Measurements from ENCODE around the gene RUBCN.
"Not testable (repeated sequence)": the region's sequence is repeated elsewhere in the genome, so short reads cannot be mapped to it uniquely, and the experiment has no call there.

The RUBCN gene

GRCh38 chr3:197673170-197673569, 63.5 kb downstream of the RUBCN start:
- H2AFZ ChIP-seq (ENCODE audit: low read length): no peak overlapping the region
- no peaks in the 10 kb centered on the region for H3K9me2 ChIP-seq (replicated peaks; ENCODE audit: low read depth, low read length)
- no peaks in the 10 kb centered on the region for H3K4me1 ChIP-seq (ENCODE audit: insufficient read depth, low read length, poor library complexity, severe bottlenecking)
- no peak overlapping the region for H3K9ac ChIP-seq (ENCODE audit: low read depth, low read length, poor library complexity, severe bottlenecking)
- TF ChIP-seq CTCF (conservative IDR thresholded peaks at IDR 0.05; ENCODE audit: low read length) (no peak), EZH2phosphoT487 (IDR thresholded peaks at IDR 0.05; ENCODE audit: borderline replicate concordance) (no peak)
- no peaks in the 10 kb centered on the region; the same call in 1 of the 2 replicates for H3K9me3 ChIP-seq (ENCODE audit: insufficient read depth, low read depth, low read length)
- H3K36me3 ChIP-seq (ENCODE audit: insufficient read depth, low read length): no peaks in the 10 kb centered on the region; the same call in 1 of the 2 replicates
- no peaks in the 10 kb centered on the region for H3K27me3 ChIP-seq (ENCODE audit: insufficient read depth, low read length, poor library complexity, severe bottlenecking)
- no peaks in the 10 kb centered on the region for H3F3A ChIP-seq (ENCODE audit: low read depth)
- no peaks in the 10 kb centered on the region for H3K79me2 ChIP-seq (ENCODE audit: insufficient read depth, low read length)
- H3K4me3 ChIP-seq (ENCODE audit: low read length, poor library complexity, severe bottlenecking): no peak overlapping the region
- no peaks in the 10 kb centered on the region for H4K20me1 ChIP-seq (ENCODE audit: insufficient read depth, low read length, poor library complexity, severe bottlenecking)
- no peak overlapping the region for H3K4me2 ChIP-seq (ENCODE audit: low read depth, low read length, poor library complexity, severe bottlenecking)

- TF ChIP-seq EZH2phosphoT487 (IDR thresholded peaks at IDR 0.05; ENCODE audit: borderline replicate concordance) (no peak), CTCF (conservative IDR thresholded peaks at IDR 0.05; ENCODE audit: low read length) (no peak)
- H3K4me1 ChIP-seq (ENCODE audit: insufficient read depth, low read length, poor library complexity, severe bottlenecking): no peaks in the 10 kb centered on the region
- H3K4me2 ChIP-seq (ENCODE audit: low read depth, low read length, poor library complexity, severe bottlenecking): no peak overlapping the region
- no peaks in the 10 kb centered on the region for H3F3A ChIP-seq (ENCODE audit: low read depth)
- no peaks in the 10 kb centered on the region for H3K79me2 ChIP-seq (ENCODE audit: insufficient read depth, low read length)
- H3K9me2 ChIP-seq (replicated peaks; ENCODE audit: low read depth, low read length): no peaks in the 10 kb centered on the region
- H4K20me1 ChIP-seq (ENCODE audit: insufficient read depth, low read length, poor library complexity, severe bottlenecking): no peaks in the 10 kb centered on the region
- no peak overlapping the region for H3K9ac ChIP-seq (ENCODE audit: low read depth, low read length, poor library complexity, severe bottlenecking)
- H3K9me3 ChIP-seq (ENCODE audit: insufficient read depth, low read depth, low read length): no peaks in the 10 kb centered on the region
- no peak overlapping the region for H2AFZ ChIP-seq (ENCODE audit: low read length)
- no peak overlapping the region for H3K4me3 ChIP-seq (ENCODE audit: low read length, poor library complexity, severe bottlenecking)
- no peaks in the 10 kb centered on the region; the same call in 1 of the 2 replicates for H3K36me3 ChIP-seq (ENCODE audit: insufficient read depth, low read length)
- H3K27me3 ChIP-seq (ENCODE audit: insufficient read depth, low read length, poor library complexity, severe bottlenecking): no peaks in the 10 kb centered on the region
These were observed 66.3 kb downstream of the RUBCN start for GRCh38 chr3:197670361-197670760.

GRCh38 chr3:197667968-197668367, 68.7 kb downstream of the RUBCN start:
- Histone ChIP-seq H3F3A (ENCODE audit: low read depth) (no peaks in the 10 kb centered on the region), H3K9me2 (replicated peaks; ENCODE audit: low read depth, low read length) (no peaks in the 10 kb centered on the region), H4K20me1 (ENCODE audit: insufficient read depth, low read length, poor library complexity, severe bottlenecking) (no peaks in the 10 kb centered on the region), H3K27me3 (ENCODE audit: insufficient read depth, low read length, poor library complexity, severe bottlenecking) (no peaks in the 10 kb centered on the region), H2AFZ (ENCODE audit: low read length) (no peak overlapping the region), H3K9ac (ENCODE audit: low read depth, low read length, poor library complexity, severe bottlenecking) (no peak overlapping the region), H3K79me2 (ENCODE audit: insufficient read depth, low read length) (no peaks in the 10 kb centered on the region), H3K4me3 (ENCODE audit: low read length, poor library complexity, severe bottlenecking) (no peak overlapping the region), H3K9me3 (ENCODE audit: insufficient read depth, low read depth, low read length) (no peaks in the 10 kb centered on the region), H3K36me3 (ENCODE audit: insufficient read depth, low read length) (no peaks in the 10 kb centered on the region), H3K4me1 (ENCODE audit: insufficient read depth, low read length, poor library complexity, severe bottlenecking) (no peaks in the 10 kb centered on the region), H3K4me2 (ENCODE audit: low read depth, low read length, poor library complexity, severe bottlenecking) (no peak overlapping the region)
- TF ChIP-seq CTCF (conservative IDR thresholded peaks at IDR 0.05; ENCODE audit: low read length): no peak

GRCh38 chr3:197667293-197667692, 69.4 kb downstream of the RUBCN start:
- not testable (repeated sequence) for H3K4me2 ChIP-seq (ENCODE audit: low read depth, low read length, poor library complexity, severe bottlenecking)

GRCh38 chr3:197666221-197666842, 70.4 kb downstream of the RUBCN start:
- H3K4me1 ChIP-seq (ENCODE audit: insufficient read depth, low read length, poor library complexity, severe bottlenecking); H4K20me1 ChIP-seq (ENCODE audit: insufficient read depth, low read length, poor library complexity, severe bottlenecking); H3K9ac ChIP-seq (ENCODE audit: low read depth, low read length, poor library complexity, severe bottlenecking); H3K27me3 ChIP-seq (ENCODE audit: insufficient read depth, low read length, poor library complexity, severe bottlenecking); H3F3A ChIP-seq (ENCODE audit: low read depth); H3K9me2 ChIP-seq (replicated peaks; ENCODE audit: low read depth, low read length); H3K4me3 ChIP-seq (ENCODE audit: low read length, poor library complexity, severe bottlenecking); H2AFZ ChIP-seq (ENCODE audit: low read length); H3K79me2 ChIP-seq (ENCODE audit: insufficient read depth, low read length); H3K9me3 ChIP-seq (ENCODE audit: insufficient read depth, low read depth, low read length); H3K4me2 ChIP-seq (ENCODE audit: low read depth, low read length, poor library complexity, severe bottlenecking); H3K36me3 ChIP-seq (ENCODE audit: insufficient read depth, low read length): not testable (repeated sequence)

More at GRCh38 chr3:197667293-197667692, 69.4 kb downstream of the RUBCN start:
- not testable (repeated sequence) for H3K4me1 ChIP-seq (ENCODE audit: insufficient read depth, low read length, poor library complexity, severe bottlenecking); H3F3A ChIP-seq (ENCODE audit: low read depth); H4K20me1 ChIP-seq (ENCODE audit: insufficient read depth, low read length, poor library complexity, severe bottlenecking); H3K9me2 ChIP-seq (replicated peaks; ENCODE audit: low read depth, low read length); H3K9ac ChIP-seq (ENCODE audit: low read depth, low read length, poor library complexity, severe bottlenecking); H3K4me3 ChIP-seq (ENCODE audit: low read length, poor library complexity, severe bottlenecking); H3K79me2 ChIP-seq (ENCODE audit: insufficient read depth, low read length); H3K9me3 ChIP-seq (ENCODE audit: insufficient read depth, low read depth, low read length); H3K36me3 ChIP-seq (ENCODE audit: insufficient read depth, low read length); H3K27me3 ChIP-seq (ENCODE audit: insufficient read depth, low read length, poor library complexity, severe bottlenecking); H2AFZ ChIP-seq (ENCODE audit: low read length)
